Body of pancreas (tissue), 4 donors: Measurements from ENCODE around the gene UBE2A. TPM values are rescaled to one million over a fixed set of nuclear protein-coding genes. Genes with fewer than 3 reads are reported as not detected.

Experiments used
- ATAC-seq: fragments of 150-250 bp; one replicate; pipeline ENCODE4 v1.9.1; 2016
- DNase-seq, 4 donors: peaks; one replicate each; pipeline ENCODE4 v3.0.0-alpha.2; 2019
- H3K27ac ChIP-seq, 4 donors: fragments of 200-600 bp; sonication (generic); 1 replicate in 3 of 4; 2 replicates in 1 of 4; pipeline versions ENCODE4 v1.5.1 to v1.6.1; 2016 to 2019; ENCODE audit warnings: mild to moderate bottlenecking in 1 of 4, mixed read lengths in 1 of 4, moderate library complexity in 1 of 4
- H3K27me3 ChIP-seq, 2 donors: fragments of 200-600 bp; sonication (generic); one replicate each; pipeline ENCODE4 v1.6.0; 2016; ENCODE audit warnings: mild to moderate bottlenecking in 1 of 2
- H3K36me3 ChIP-seq, 2 donors: fragments of 200-600 bp; sonication (generic); replicated peaks in 1 of 2; 2 replicates each; pipeline ENCODE4 v1.5.1; 2016; ENCODE audit warnings: low read depth in 2 of 2; ENCODE audit not compliant: insufficient read depth in 1 of 2
- H3K4me1 ChIP-seq: fragments of 200-600 bp; sonication (generic); one replicate; pipeline ENCODE4 v1.6.0; 2016
- H3K4me3 ChIP-seq, 2 donors: fragments of 200-600 bp; sonication (generic); 1 replicate in 1 of 2; 2 replicates in 1 of 2; pipeline ENCODE4 v1.5.1; 2016 to 2019
- H3K9me3 ChIP-seq, 3 donors: fragments of 200-600 bp; sonication (generic); 1 replicate in 2 of 3; 2 replicates in 1 of 3; pipeline ENCODE4 v1.5.1; 2016
- CTCF ChIP-seq, 7 experiments: fragments of 450-650 bp in 4 of 7; fragments of 200-600 bp in 3 of 7; sonication (generic) in 3 of 7; IDR thresholded peaks; one replicate each; pipeline ENCODE4 v1.5.1; 2016 to 2019; ENCODE audit warnings: antibody characterized with exemption in 7 of 7
- POLR2A ChIP-seq, 3 donors: fragments of 450-650 bp; IDR thresholded peaks; one replicate each; pipeline ENCODE4 v1.6.1; 2016; ENCODE audit warnings: antibody characterized with exemption in 3 of 3, mild to moderate bottlenecking in 2 of 3
- WGBS, 2 donors: methylation state at CpG; one replicate each; pipeline ENCODE4 v1.1.5; 2017; 5-methylcytosine and 5-hydroxymethylcytosine counted together
- intact Hi-C: fragments of 100-400 bp; cut with DNase I; formaldehyde crosslinking; loops from one replicate; pipeline ENCODE4 v1.15.1; 2023
- total RNA-seq, 2 donors: library from RNA; depleted of rRNA; stranded (reverse); fragments of >200 nt; gene quantifications; one replicate each; pipeline ENCODE4 v1.1.0, GENCODE V29; 2016

The UBE2A gene
- total RNA-seq, 2 donors from 2014 or later, result 23.1 to 35.9 TPM

- no peak overlapping the region for H3K4me3 ChIP-seq
- DNase-seq (peak in 1 of 4 donors; percentile 24), ATAC-seq (no peak)
- intact Hi-C loops, result loop anchor here (10.0 kb wide), 1 partner anchor 116 kb away; no protein-coding TSS in a partner anchor
- no peaks in the 10 kb centered on the region for H3K4me1 ChIP-seq
- TF ChIP-seq POLR2A (IDR thresholded peaks at IDR 0.05) (no peak), CTCF (IDR thresholded peaks at IDR 0.05) (no peak)
- H3K9me3 ChIP-seq, result no peaks in the 10 kb centered on the region
- no peaks in the 10 kb centered on the region for H3K36me3 ChIP-seq
- H3K27ac ChIP-seq, result no peak overlapping the region
- 80 to 86% methylated on average over 5 of the region's 5 CpGs for WGBS, 2 donors
- H3K27me3 ChIP-seq, result no peaks in the 10 kb centered on the region
These were observed 44.1 kb downstream of the UBE2A start for GRCh38 chrX:119618439-119618838.

GRCh38 chrX:119622356-119623232 is 48.2 kb downstream of the UBE2A start:
- intact Hi-C loops, result no loop called here
- ATAC-seq, result no peak

GRCh38 chrX:119624417-119624816 is 50.1 kb downstream of the UBE2A start:
- Histone ChIP-seq H3K27ac (no peak overlapping the region), H3K9me3 (no peaks in the 10 kb centered on the region), H3K4me1 (no peaks in the 10 kb centered on the region), H3K27me3 (no peaks in the 10 kb centered on the region), H3K36me3 (no peaks in the 10 kb centered on the region), H3K4me3 (no peak overlapping the region)
- ATAC-seq, result no peak
- intact Hi-C loops, result no loop called here
- 88% methylated on average over 7 of the region's 11 CpGs; no CpG with 5 or more reads in 1 of the 2 donors for whole genome bisulfite sequencing, 2 donors
- no peak for DNase-seq
- TF ChIP-seq POLR2A (IDR thresholded peaks at IDR 0.05) (no peak), CTCF (IDR thresholded peaks at IDR 0.05) (no peak)

More at GRCh38 chrX:119622356-119623232, 48.2 kb downstream of the UBE2A start:
- TF ChIP-seq POLR2A (IDR thresholded peaks at IDR 0.05) (no peak), CTCF (IDR thresholded peaks at IDR 0.05) (no peak)
- peak; percentile 11 to 17 (median 15) for DNase-seq
- Histone ChIP-seq H3K4me3 (no peak overlapping the region), H3K4me1 (no peaks in the 10 kb centered on the region), H3K36me3 (no peaks in the 10 kb centered on the region), H3K9me3 (no peaks in the 10 kb centered on the region), H3K27me3 (no peaks in the 10 kb centered on the region), H3K27ac (no peak overlapping the region)
- WGBS, 2 donors, result 30 to 56% methylated on average over 6 to 9 of the region's 9 CpGs

- ATAC-seq, result no peak
- no peak overlapping the region for H3K4me3 ChIP-seq
- TF ChIP-seq CTCF (IDR thresholded peaks at IDR 0.05), result no peak
- no peak for TF ChIP-seq POLR2A (IDR thresholded peaks at IDR 0.05)
- H3K27me3 ChIP-seq, result no peaks in the 10 kb centered on the region
- H3K4me1 ChIP-seq, result no peaks in the 10 kb centered on the region
- no peaks in the 10 kb centered on the region for H3K36me3 ChIP-seq
- H3K9me3 ChIP-seq, result no peaks in the 10 kb centered on the region
- DNase-seq, result no peak
- WGBS, 2 donors, result 80 to 90% methylated on average over 3 to 10 of the region's 10 CpGs
- H3K27ac ChIP-seq, result no peak overlapping the region
- intact Hi-C loops, result no loop called here
These were observed 50.7 kb downstream of the UBE2A start for GRCh38 chrX:119624951-119625668.
